RWPE1 (cell line): Measurements from ENCODE around the gene HAPLN2.

Experiments
- CTCF ChIA-PET: fragments of 350-600 bp; sonication (Branson Sonifier 250); formaldehyde crosslinking; extraction: SDS; loops from one replicate; lab custom pipeline; 2021; lab: Yijun Ruan, JAX
- POLR2A ChIA-PET: fragments of 400-600 bp; formaldehyde crosslinking; extraction: SDS; loops from one replicate; lab custom pipeline; 2020; ENCODE audit warnings: antibody characterized with exemption; ENCODE audit not compliant: low non-redundant PET; lab: Yijun Ruan, JAX
- DNase-seq: peaks from one replicate; pipeline ENCODE4 v3.0.0; 2012; ENCODE audit warnings: low spot score
- H3K27ac ChIP-seq: fragments of 450-650 bp; 2 replicates; pipeline ENCODE4 v1.5.1; 2017
- TF ChIP-seq, protein P1 (sequence below): fragments of 450-650 bp; conservative IDR thresholded peaks from 2 replicates; pipeline ENCODE4 v1.5.1; 2017; ENCODE audit warnings: low read depth, mild to moderate bottlenecking

The HAPLN2 gene

DNA sequence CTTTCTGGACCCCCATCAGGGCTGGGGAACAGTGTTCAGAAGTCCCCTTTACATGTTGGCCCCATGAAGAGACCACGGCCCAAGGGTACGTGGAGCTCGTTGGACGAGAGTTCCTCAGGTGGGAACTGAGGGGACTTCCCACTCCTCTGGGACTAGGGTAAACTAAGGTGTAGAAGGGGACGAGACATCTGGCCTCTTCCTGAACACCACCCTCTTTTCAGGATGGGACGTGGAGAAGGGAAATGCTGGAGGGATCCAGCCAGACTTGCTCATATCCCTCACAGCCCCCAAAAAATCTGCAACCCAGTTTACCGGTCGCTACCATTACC is 25.6 kb upstream of the HAPLN2 start:
- peak overlapping the region; percentile 79 for H3K27ac ChIP-seq
- CTCF ChIA-PET = interaction anchor here (0.6 to 0.8 kb wide), 2 partner anchors 14 to 49 kb away, joined by 3 to 5 read pairs; no protein-coding TSS in a partner anchor
- POLR2A ChIA-PET = no interaction called here
- TF ChIP-seq, protein P1, sequence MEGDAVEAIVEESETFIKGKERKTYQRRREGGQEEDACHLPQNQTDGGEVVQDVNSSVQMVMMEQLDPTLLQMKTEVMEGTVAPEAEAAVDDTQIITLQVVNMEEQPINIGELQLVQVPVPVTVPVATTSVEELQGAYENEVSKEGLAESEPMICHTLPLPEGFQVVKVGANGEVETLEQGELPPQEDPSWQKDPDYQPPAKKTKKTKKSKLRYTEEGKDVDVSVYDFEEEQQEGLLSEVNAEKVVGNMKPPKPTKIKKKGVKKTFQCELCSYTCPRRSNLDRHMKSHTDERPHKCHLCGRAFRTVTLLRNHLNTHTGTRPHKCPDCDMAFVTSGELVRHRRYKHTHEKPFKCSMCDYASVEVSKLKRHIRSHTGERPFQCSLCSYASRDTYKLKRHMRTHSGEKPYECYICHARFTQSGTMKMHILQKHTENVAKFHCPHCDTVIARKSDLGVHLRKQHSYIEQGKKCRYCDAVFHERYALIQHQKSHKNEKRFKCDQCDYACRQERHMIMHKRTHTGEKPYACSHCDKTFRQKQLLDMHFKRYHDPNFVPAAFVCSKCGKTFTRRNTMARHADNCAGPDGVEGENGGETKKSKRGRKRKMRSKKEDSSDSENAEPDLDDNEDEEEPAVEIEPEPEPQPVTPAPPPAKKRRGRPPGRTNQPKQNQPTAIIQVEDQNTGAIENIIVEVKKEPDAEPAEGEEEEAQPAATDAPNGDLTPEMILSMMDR = no peak
- DNase-seq = no peak

DNA sequence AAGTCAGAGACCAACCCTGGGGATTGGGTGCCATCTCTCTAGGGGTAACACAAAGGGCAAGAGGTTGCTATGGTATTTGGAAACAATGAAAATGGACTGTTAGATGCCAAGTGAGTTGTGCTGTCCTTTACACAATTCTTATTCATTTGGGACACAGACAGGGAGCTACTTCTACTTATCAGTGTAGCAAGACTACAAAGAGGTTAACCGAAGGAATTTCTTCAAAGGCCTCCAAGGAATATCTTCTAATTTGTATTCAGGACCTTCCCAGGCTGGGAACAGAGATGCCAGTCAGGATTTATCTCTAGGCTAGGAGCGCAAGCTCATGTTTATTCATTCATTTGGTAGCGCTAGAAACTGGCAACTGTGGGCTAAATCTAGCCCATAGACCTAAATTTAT is 25.0 kb upstream of the HAPLN2 start:
- CTCF ChIA-PET = interaction anchor here (0.6 to 1.0 kb wide), 2 partner anchors 30 to 48 kb away, joined by 5 to 6 read pairs; no protein-coding TSS in a partner anchor
- TF ChIP-seq, protein P1 = no peak
- DNase-seq = no peak
- H3K27ac ChIP-seq = peak overlapping the region; percentile 79; the same call in 1 of the 2 replicates
- POLR2A ChIA-PET = no interaction called here

DNA sequence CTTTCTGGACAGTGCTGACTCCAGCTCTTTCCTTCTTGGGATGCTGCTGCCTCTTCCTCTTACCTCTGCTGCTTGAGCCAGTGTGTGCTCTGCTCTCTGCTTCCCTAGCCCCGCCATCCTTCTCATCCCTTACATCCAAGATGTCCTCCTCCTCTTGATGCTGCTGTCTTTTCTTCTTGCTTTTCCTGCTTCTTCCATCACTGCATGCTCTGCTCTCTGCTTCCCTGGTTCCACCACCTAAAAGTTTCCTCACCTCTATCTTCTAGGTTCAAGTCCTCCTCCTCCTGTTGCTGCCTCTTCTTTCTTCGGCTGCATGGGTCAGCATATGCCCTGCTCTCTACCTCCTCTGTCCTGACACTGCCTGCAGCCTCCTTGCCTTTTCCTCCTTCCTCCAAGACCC is 24.2 kb upstream of the HAPLN2 start:
- CTCF ChIA-PET = interaction anchor here (0.7 to 1.0 kb wide), 3 partner anchors 13 to 235 kb away, joined by 4 to 6 read pairs (median 6); no protein-coding TSS in a partner anchor
- peak overlapping the region; percentile 39 for H3K27ac ChIP-seq
- POLR2A ChIA-PET = no interaction called here
- DNase-seq = no peak
- TF ChIP-seq, protein P1 = no peak

DNA sequence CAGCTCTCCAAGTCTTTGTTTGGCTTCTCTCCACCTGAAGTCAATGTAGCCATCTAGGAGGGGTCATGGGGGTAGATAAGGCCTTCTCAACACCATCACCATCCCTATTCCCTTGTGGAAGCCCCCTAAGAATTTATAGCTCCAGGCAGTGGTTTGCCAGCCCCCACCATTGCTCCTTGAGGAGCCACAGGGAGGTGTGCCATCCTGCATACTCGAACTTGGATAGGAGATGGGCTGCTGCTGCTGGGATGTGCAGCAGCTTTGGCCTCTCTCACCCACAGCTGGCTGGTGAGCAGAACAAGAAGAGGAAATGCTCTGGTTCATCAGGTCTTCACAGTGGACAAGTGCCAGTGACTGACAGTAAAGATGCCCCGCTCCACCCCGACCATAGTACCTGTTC is 22.8 kb upstream of the HAPLN2 start:
- no peak overlapping the region for H3K27ac ChIP-seq
- CTCF ChIA-PET = interaction anchor here (0.6 kb wide), 2 partner anchors 12 to 216 kb away, joined by 3 read pairs; no protein-coding TSS in a partner anchor
- TF ChIP-seq, protein P1 = no peak
- DNase-seq = no peak
- POLR2A ChIA-PET = interaction anchor here (0.6 to 1.6 kb wide), 2 partner anchors 9 to 43 kb away, joined by 3 to 6 read pairs; no protein-coding TSS in a partner anchor

DNA sequence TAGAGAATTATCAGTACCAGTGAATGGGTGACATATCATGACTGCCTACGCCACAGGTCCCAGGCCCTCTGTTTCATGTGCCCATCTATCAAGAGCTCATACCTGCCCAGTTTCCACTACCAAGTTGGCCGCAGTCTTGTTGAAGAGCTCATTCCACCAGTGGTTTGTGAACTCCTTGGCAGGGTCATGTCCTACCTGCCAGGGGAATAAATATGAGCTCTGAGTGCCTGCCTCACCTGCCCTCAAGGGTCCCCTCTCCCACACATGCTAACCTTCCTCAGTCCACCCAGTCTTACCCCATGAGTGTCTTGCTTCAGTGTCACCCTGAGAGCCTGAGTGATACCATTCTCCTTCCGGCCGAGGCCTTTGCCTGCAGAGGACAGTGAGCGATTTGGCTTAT is 21.1 kb upstream of the HAPLN2 start:
- H3K27ac ChIP-seq = no peak overlapping the region
- ChIA-PET POLR2A (no interaction called here), CTCF (interaction anchor here (0.6 kb wide), 1 partner anchor 10 kb away, joined by 3 read pairs; no protein-coding TSS in a partner anchor)
- TF ChIP-seq, protein P1 = no peak
- DNase-seq = no peak

DNA sequence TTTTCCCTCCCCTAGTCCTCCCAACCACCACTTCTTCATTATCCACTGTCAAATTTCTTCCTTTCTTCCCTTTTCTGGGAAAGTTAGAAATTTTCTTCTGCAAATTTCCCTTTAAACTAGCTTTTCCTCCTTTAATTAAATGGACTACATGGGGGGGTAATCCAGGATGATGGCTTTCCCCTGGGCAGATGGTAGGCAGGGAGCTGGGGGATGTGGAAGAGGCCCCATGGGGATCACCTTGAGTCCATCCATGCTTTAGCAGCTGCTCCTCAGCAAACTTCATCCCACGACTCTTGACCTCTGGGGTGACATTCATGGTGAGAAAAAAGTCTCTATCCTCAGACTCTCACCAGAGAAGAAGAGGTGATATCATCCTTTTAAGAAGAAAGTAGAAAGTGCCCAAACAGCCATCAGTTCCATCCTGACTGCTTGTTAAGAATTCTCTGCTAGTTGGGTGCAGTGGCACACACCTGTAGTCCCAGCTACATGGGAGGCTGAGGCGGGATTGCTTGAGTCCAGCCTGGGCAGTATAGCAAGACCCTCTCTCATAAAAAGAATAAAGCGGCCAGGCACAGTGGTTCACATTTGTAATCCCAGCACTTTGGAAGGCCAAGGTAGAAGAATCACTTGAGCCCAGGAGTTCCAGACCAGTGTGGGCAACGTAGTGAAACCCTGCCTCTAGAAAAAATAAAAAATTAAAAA is 20.3 kb upstream of the HAPLN2 start:
- H3K27ac ChIP-seq = no peak overlapping the region
- TF ChIP-seq, protein P1 = no peak
- ChIA-PET CTCF (no interaction called here), POLR2A (no interaction called here)
- no peak for DNase-seq
